ENCODE measurements around the gene MOCOS. TPM values are rescaled to one million over a fixed set of nuclear protein-coding genes. Genes with fewer than 3 reads are reported as not detected.

Gene MOCOS
- total and polyA plus RNA-seq, 4 experiments from 2014 or later: 0.06 to 0.12 TPM; not detected in 2

DNA sequence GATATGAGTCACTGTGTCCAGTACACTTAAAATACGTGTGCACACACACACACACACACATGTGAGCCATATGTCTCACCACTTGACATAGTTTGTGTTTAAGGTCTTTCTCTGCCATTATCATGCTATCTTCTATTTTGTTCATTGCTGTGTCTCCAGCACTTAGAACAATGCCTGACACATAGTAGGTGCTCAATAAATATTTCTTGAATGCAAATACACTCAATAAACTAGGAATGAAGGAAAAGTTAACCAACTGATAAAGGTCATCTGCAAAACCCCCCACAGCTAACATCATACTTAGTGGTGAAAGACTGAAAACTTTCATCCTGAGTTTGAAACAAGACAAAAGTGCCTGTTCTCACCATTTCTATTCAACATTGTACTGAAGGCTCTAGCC, 4.4 kb downstream of the MOCOS start:
- Histone ChIP-seq H3K27ac (ENCODE audit: low read depth, low read length) (no peak overlapping the region), H3K36me3 (ENCODE audit: insufficient read depth, low read length) (no peaks in the 10 kb centered on the region), H3K27me3 (ENCODE audit: insufficient read depth, low read length) (no peaks in the 10 kb centered on the region), H3K4me3 (ENCODE audit: low read length in 2 of 2) (no peak overlapping the region), H3K4me1 (ENCODE audit: insufficient read depth, low read length) (peaks cover 8% of the 10 kb centered on the region), H3K9me3 (ENCODE audit: control insufficient read depth in 1 of 2, low read length in 2 of 2) (no peaks in the 10 kb centered on the region)
- Mint-ChIP-seq H3K27me3 (peaks cover 4 to 7% of the 10 kb centered on the region in 2 donors), H3K36me3 (peaks cover 0 to 4% of the 10 kb centered on the region in 2 donors), H3K27ac (no peak overlapping the region), H3K9me3 (no peaks in the 10 kb centered on the region), H3K4me3 (no peak overlapping the region), H3K4me1 (peaks cover 0 to 8% (median 3%) of the 10 kb centered on the region in 4 donors)
- ChIA-PET POLR2A (ENCODE audit: partially characterized antibody) (no interaction called here), CTCF (ENCODE audit: partially characterized antibody) (no interaction called here)
- DNase-seq: no peak
- intact Hi-C loops (cut with micrococcal nuclease): no loop called here

- Histone ChIP-seq H3K9me3 (ENCODE audit: control insufficient read depth in 1 of 2, low read length in 2 of 2) (no peaks in the 10 kb centered on the region), H3K4me1 (ENCODE audit: insufficient read depth, low read length) (no peaks in the 10 kb centered on the region), H3K36me3 (ENCODE audit: insufficient read depth, low read length) (no peaks in the 10 kb centered on the region), H3K27me3 (ENCODE audit: insufficient read depth, low read length) (no peaks in the 10 kb centered on the region), H3K27ac (ENCODE audit: low read depth, low read length) (no peak overlapping the region), H3K4me3 (ENCODE audit: low read length in 2 of 2) (no peak overlapping the region)
- ChIA-PET POLR2A (ENCODE audit: partially characterized antibody) (no interaction called here), CTCF (ENCODE audit: partially characterized antibody) (interaction anchor here (1.1 kb wide), 1 partner anchor 12 kb away, joined by 3 read pairs; no protein-coding TSS in a partner anchor)
- intact Hi-C loops (cut with micrococcal nuclease): no loop called here
- Mint-ChIP-seq H3K27ac (no peak overlapping the region), H3K36me3 (peaks cover 0 to 4% of the 10 kb centered on the region in 2 donors), H3K4me3 (no peak overlapping the region), H3K27me3 (peaks cover 2 to 5% of the 10 kb centered on the region in 2 donors), H3K9me3 (no peaks in the 10 kb centered on the region), H3K4me1 (no peaks in the 10 kb centered on the region)
- DNase-seq: no peak
Observed at GRCh38 chr18:36194600-36195315, 7.5 kb downstream of the MOCOS start.

DNA sequence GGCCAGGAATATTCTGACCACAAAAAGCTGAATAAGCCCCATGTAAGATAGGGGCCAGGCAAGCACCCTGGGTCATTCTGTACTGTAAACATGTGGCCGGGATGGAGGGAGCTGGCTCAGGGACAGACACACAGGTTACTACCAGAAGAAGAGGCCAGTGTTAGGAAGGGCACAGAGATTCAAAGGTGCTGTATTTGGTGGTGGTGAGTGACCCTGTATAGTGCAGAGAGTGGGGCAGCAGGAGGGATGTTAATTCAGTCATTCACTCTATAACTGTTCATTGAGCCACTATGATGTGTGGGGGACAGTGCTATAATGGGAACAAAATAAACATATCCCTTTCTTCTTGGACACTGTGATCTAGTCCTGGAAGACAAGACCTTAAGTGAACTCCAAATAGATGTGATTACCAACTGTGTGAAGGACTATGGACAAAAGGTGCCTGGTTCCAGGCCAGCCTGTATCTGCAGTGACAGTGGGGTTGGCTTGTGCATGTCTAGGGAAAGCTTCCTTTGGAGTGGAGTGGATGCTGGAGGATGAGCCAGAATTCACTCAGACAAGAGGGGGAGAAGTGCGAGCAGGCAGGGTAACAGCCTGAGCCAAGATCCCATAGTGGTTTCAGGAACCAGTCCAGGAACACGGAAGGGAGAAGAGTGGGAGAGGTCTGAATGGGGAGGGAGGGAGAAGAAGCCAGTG, 8.3 kb downstream of the MOCOS start:
- H3K27ac Mint-ChIP-seq: no peak overlapping the region

DNA sequence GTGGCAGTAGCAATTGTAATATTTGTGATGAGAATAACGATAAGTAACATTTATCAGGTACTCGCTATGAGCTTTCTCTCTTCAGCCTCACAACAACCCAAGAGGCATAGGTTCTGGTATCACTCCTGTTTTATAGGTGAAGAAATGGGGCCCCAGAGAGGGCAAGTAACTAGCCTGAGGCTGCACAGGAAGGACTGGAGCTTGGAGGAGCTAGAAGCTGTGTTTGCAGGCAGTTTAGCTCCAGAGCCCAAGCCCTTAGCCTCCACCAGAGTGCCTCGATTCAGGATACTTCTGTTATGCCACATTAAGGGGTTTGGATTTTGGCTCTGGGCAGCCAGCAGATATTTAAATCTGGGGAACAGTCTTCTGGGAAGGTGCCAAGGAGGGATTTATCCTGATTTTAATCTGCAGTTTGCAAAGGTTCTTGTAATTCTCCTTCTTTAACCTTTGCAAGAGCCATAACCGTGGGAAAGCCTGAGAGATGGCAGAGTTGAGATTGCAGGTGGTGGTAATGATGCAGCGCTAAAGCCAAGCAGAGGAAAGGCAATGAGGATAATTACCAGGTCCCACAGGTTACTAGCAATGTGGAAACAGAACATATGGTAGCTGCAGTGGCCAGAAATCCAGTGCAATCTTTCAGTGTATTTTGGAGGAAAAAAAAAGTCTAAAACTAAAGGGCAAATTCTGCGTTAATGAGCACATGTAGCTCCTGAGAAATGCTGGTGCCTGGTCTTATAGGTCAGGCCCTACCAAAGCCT, 9.1 kb downstream of the MOCOS start:
- ChIA-PET CTCF (ENCODE audit: partially characterized antibody) (no interaction called here), POLR2A (ENCODE audit: partially characterized antibody) (no interaction called here)
- Histone ChIP-seq H3K4me1 (ENCODE audit: insufficient read depth, low read length) (no peaks in the 10 kb centered on the region), H3K4me3 (ENCODE audit: low read length in 2 of 2) (no peak overlapping the region), H3K9me3 (ENCODE audit: control insufficient read depth in 1 of 2, low read length in 2 of 2) (no peaks in the 10 kb centered on the region), H3K27ac (ENCODE audit: low read depth, low read length) (no peak overlapping the region), H3K27me3 (ENCODE audit: insufficient read depth, low read length) (no peaks in the 10 kb centered on the region), H3K36me3 (ENCODE audit: insufficient read depth, low read length) (no peaks in the 10 kb centered on the region)
- H3K27ac Mint-ChIP-seq: no peak overlapping the region
- no peak overlapping the region for H3K4me3 Mint-ChIP-seq
- no peaks in the 10 kb centered on the region for H3K9me3 Mint-ChIP-seq
- no peaks in the 10 kb centered on the region for H3K36me3 Mint-ChIP-seq
- no peak for DNase-seq
- intact Hi-C loops (cut with micrococcal nuclease): no loop called here
- no peaks in the 10 kb centered on the region for H3K4me1 Mint-ChIP-seq
- peaks cover 1 to 3% of the 10 kb centered on the region in 2 donors for H3K27me3 Mint-ChIP-seq

More for the DNA sequence above, 8.3 kb downstream of the MOCOS start:
- H3K27me3 Mint-ChIP-seq: peaks cover 2 to 5% of the 10 kb centered on the region in 2 donors
- H3K27me3 ChIP-seq (ENCODE audit: insufficient read depth, low read length): no peaks in the 10 kb centered on the region
- H3K4me3 Mint-ChIP-seq: no peak overlapping the region
- H3K9me3 Mint-ChIP-seq: no peaks in the 10 kb centered on the region
- no peak for DNase-seq
- no peaks in the 10 kb centered on the region for H3K4me1 Mint-ChIP-seq
- H3K36me3 ChIP-seq (ENCODE audit: insufficient read depth, low read length): no peaks in the 10 kb centered on the region
- H3K9me3 ChIP-seq (ENCODE audit: control insufficient read depth in 1 of 2, low read length in 2 of 2): no peaks in the 10 kb centered on the region
- POLR2A ChIA-PET (ENCODE audit: partially characterized antibody): no interaction called here
- no peak overlapping the region for H3K27ac ChIP-seq (ENCODE audit: low read depth, low read length)
- H3K4me3 ChIP-seq (ENCODE audit: low read length in 2 of 2): no peak overlapping the region
- intact Hi-C loops (cut with micrococcal nuclease): no loop called here
- H3K36me3 Mint-ChIP-seq: peaks cover 0 to 4% of the 10 kb centered on the region in 2 donors
- no peaks in the 10 kb centered on the region for H3K4me1 ChIP-seq (ENCODE audit: insufficient read depth, low read length)
- CTCF ChIA-PET (ENCODE audit: partially characterized antibody): no interaction called here

GRCh38 chr18:36197511-36198166, 10.3 kb downstream of the MOCOS start:
- no peak overlapping the region for H3K27ac Mint-ChIP-seq
- POLR2A ChIA-PET (ENCODE audit: partially characterized antibody): no interaction called here

DNA sequence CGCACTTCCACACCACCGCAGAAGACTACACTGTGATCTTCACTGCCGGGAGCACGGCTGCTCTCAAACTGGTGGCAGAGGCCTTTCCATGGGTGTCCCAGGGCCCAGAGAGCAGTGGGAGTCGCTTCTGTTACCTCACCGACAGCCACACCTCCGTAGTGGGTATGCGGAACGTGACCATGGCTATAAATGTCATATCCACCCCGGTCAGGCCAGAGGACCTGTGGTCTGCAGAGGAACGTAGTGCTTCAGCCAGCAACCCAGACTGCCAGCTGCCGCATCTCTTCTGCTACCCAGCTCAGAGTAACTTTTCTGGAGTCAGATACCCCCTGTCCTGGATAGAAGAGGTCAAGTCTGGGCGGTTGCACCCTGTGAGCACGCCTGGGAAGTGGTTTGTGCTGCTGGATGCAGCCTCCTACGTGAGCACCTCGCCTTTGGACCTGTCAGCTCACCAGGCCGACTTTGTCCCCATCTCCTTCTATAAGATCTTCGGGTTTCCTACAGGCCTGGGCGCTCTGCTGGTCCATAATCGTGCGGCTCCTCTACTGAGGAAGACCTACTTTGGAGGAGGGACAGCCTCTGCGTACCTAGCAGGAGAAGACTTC, 12.5 kb downstream of the MOCOS start:
- Mint-ChIP-seq H3K36me3 (no peaks in the 10 kb centered on the region), H3K27ac (no peak overlapping the region), H3K9me3 (no peaks in the 10 kb centered on the region), H3K27me3 (peaks cover 0 to 1% of the 10 kb centered on the region in 2 donors), H3K4me1 (no peaks in the 10 kb centered on the region), H3K4me3 (no peak overlapping the region)
- H3K27ac ChIP-seq (ENCODE audit: low read depth, low read length): no peak overlapping the region
- ChIA-PET POLR2A (ENCODE audit: partially characterized antibody) (no interaction called here), CTCF (ENCODE audit: partially characterized antibody) (no interaction called here)
- intact Hi-C loops (cut with micrococcal nuclease): no loop called here
- no peak for DNase-seq
- no peaks in the 10 kb centered on the region for H3K9me3 ChIP-seq (ENCODE audit: control insufficient read depth in 1 of 2, low read length in 2 of 2)
- H3K4me1 ChIP-seq (ENCODE audit: insufficient read depth, low read length): no peaks in the 10 kb centered on the region
- H3K4me3 ChIP-seq (ENCODE audit: low read length in 2 of 2): no peak overlapping the region
- no peaks in the 10 kb centered on the region for H3K36me3 ChIP-seq (ENCODE audit: insufficient read depth, low read length)
- no peaks in the 10 kb centered on the region for H3K27me3 ChIP-seq (ENCODE audit: insufficient read depth, low read length)

More at GRCh38 chr18:36197511-36198166, 10.3 kb downstream of the MOCOS start:
- Histone ChIP-seq H3K9me3 (ENCODE audit: control insufficient read depth in 1 of 2, low read length in 2 of 2) (no peaks in the 10 kb centered on the region), H3K36me3 (ENCODE audit: insufficient read depth, low read length) (no peaks in the 10 kb centered on the region), H3K4me1 (ENCODE audit: insufficient read depth, low read length) (no peaks in the 10 kb centered on the region), H3K4me3 (ENCODE audit: low read length in 2 of 2) (no peak overlapping the region), H3K27me3 (ENCODE audit: insufficient read depth, low read length) (no peaks in the 10 kb centered on the region), H3K27ac (ENCODE audit: low read depth, low read length) (no peak overlapping the region)
- H3K9me3 Mint-ChIP-seq: no peaks in the 10 kb centered on the region
- no peak overlapping the region for H3K4me3 Mint-ChIP-seq
- no peak for DNase-seq
- H3K36me3 Mint-ChIP-seq: no peaks in the 10 kb centered on the region
- CTCF ChIA-PET (ENCODE audit: partially characterized antibody): no interaction called here
- H3K4me1 Mint-ChIP-seq: no peaks in the 10 kb centered on the region
- peaks cover 3% of the 10 kb centered on the region in 2 donors for H3K27me3 Mint-ChIP-seq
- intact Hi-C loops (cut with micrococcal nuclease): no loop called here

Measured in CD4-positive, alpha-beta memory T cell (primary cell).